ACC112 (cell line): ENCODE results near the gene RAB3B.

Experiments used
- H2AFZ ChIP-seq: fragments of 200-600 bp; sonication (generic); one replicate; pipeline ENCODE4 v1.6.0; 2017; ENCODE audit warnings: antibody characterized with exemption, low read length; ENCODE audit not compliant: unreplicated experiment
- H3K27ac ChIP-seq: fragments of 200-600 bp; sonication (generic); 2 replicates; pipeline ENCODE4 v1.5.1; 2014; ENCODE audit warnings: low read depth, mild to moderate bottlenecking, antibody characterized with exemption, low read length, moderate library complexity
- H3K27me3 ChIP-seq: fragments of 200-600 bp; sonication (generic); 2 replicates; pipeline ENCODE4 v1.6.1; 2014; ENCODE audit warnings: mild to moderate bottlenecking, antibody characterized with exemption, low read length, moderate library complexity, mixed read lengths; ENCODE audit not compliant: insufficient read depth
- H3K36me3 ChIP-seq: fragments of 200-600 bp; sonication (generic); 2 replicates; pipeline ENCODE4 v1.6.1; 2016; ENCODE audit warnings: mild to moderate bottlenecking, antibody characterized with exemption, low read length, moderate library complexity, mixed read lengths; ENCODE audit not compliant: insufficient read depth
- H3K4me1 ChIP-seq: fragments of 200-600 bp; sonication (generic); one replicate; pipeline ENCODE4 v1.6.1; 2016; ENCODE audit warnings: low read length, mixed read lengths; ENCODE audit not compliant: insufficient read depth, unreplicated experiment, control insufficient read depth
- H3K4me3 ChIP-seq: fragments of 200-600 bp; sonication (generic); 2 replicates; pipeline ENCODE4 v1.5.1; 2014; ENCODE audit warnings: mild to moderate bottlenecking, low read depth, low read length
- H3K79me2 ChIP-seq: fragments of 200-600 bp; sonication (generic); one replicate; pipeline ENCODE4 v1.6.0; 2016; ENCODE audit warnings: low read length; ENCODE audit not compliant: control insufficient read depth, unreplicated experiment, insufficient read depth

RAB3B gene

GRCh38 chr1:51989582-51990477 lies 670 bp downstream of the RAB3B start:
- Histone ChIP-seq H2AFZ (peak overlapping the region; percentile 62), H3K79me2 (no peaks in the 10 kb centered on the region), H3K4me1 (no peaks in the 10 kb centered on the region), H3K27ac (no peak overlapping the region), H3K27me3 (peaks cover 21% of the 10 kb centered on the region; the same call in 1 of the 2 replicates), H3K4me3 (peak overlapping the region; percentile 95), H3K36me3 (no peaks in the 10 kb centered on the region)

DNA sequence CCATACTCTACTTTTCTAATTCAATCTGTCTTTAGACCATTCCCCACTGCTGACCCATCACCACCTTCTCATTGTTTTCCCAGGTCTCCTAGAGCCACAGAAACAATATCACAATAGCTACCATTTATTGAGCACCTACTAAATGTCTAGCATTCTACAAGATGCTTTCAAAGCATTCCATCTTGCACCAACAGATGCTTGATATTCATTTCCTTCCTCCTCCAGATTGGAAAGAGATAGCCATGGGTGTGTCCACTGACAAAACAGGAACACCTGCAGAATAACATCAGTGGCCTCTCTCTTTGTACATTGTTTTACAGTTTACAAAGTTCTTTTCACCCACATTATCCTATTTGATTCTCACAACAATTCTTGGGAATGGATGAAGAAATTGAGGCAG lies 2.2 kb downstream of the RAB3B start:
- H3K27me3 ChIP-seq: peaks cover 21% of the 10 kb centered on the region; the same call in 1 of the 2 replicates
- no peaks in the 10 kb centered on the region for H3K4me1 ChIP-seq
- no peak overlapping the region for H3K27ac ChIP-seq
- H3K4me3 ChIP-seq: no peak overlapping the region
- no peak overlapping the region for H2AFZ ChIP-seq
- H3K36me3 ChIP-seq: no peaks in the 10 kb centered on the region
- H3K79me2 ChIP-seq: no peaks in the 10 kb centered on the region

DNA sequence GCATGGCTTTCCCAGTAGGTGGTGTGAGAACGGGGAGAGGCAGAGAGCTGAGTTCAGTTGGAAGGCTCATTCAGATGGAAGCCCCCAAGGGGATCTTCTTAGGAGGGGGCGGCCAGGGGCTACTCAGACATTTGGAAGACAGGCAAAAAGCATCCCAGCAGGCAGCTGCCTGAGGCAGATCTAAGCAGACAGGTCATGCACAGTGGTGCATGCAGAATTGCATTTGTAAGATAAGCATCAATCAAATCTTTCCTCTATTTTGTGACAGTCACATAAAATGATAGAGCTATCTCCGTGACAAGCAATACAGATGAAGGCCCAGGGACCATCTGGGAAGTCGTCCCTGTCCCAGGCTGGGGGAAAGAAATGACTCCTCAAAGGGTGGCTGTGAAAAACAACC lies 3.8 kb downstream of the RAB3B start:
- H3K27me3 ChIP-seq: peaks cover 7% of the 10 kb centered on the region; the same call in 1 of the 2 replicates
- no peaks in the 10 kb centered on the region for H3K79me2 ChIP-seq
- H3K27ac ChIP-seq: no peak overlapping the region
- no peak overlapping the region for H2AFZ ChIP-seq
- H3K4me3 ChIP-seq: no peak overlapping the region
- no peaks in the 10 kb centered on the region for H3K4me1 ChIP-seq
- H3K36me3 ChIP-seq: no peaks in the 10 kb centered on the region

DNA sequence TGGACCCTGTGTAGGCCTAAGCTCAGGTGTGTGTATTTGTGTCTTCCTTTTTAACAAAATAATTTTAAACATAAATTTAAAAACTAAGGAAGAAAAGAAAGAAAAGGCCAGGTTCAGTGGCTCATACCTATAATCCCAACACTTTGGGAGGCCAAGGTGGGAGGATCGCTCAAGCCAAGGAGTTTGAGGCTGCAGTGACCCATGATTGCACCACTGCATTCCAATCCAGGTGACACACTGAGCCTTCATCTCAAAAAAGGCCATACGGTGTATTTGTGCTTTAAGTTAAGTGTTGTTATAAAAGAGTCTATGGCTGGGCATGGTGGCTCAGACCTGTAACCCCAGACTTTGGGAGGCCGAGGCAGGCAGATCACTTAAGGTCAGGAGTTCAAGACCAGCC lies 8.3 kb downstream of the RAB3B start:
- H3K27ac ChIP-seq: no peak overlapping the region
- H3K4me3 ChIP-seq: no peak overlapping the region
- no peaks in the 10 kb centered on the region for H3K4me1 ChIP-seq
- H3K36me3 ChIP-seq: no peaks in the 10 kb centered on the region
- no peaks in the 10 kb centered on the region for H3K27me3 ChIP-seq
- no peak overlapping the region for H2AFZ ChIP-seq
- H3K79me2 ChIP-seq: no peaks in the 10 kb centered on the region

- no peaks in the 10 kb centered on the region for H3K79me2 ChIP-seq
- no peak overlapping the region for H3K27ac ChIP-seq
- peaks cover under 1% of the 10 kb centered on the region; the same call in 1 of the 2 replicates for H3K36me3 ChIP-seq
Measured at GRCh38 chr1:51981555-51981954, 8.9 kb downstream of the RAB3B start.

DNA sequence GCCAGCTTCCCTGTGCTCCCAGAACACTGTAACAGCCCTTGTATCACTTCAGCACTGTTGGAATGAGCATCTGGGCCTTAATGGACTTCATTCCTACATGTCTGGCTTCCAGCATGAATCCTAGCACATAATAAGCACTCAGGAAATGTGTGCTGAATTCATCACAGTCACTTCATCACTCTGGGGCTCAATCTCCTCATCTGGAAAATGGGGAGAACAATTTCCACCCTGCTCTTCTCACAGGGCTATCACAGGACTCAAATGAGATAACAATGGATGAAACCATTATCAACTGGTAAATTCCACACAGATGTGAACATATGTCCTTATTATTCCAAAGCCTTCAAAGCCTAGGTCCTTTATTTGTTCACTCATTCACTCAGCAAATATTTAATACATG lies 12.4 kb downstream of the RAB3B start:
- Histone ChIP-seq H3K79me2 (no peaks in the 10 kb centered on the region), H3K4me3 (no peak overlapping the region), H3K27me3 (no peaks in the 10 kb centered on the region), H3K4me1 (peaks cover 11% of the 10 kb centered on the region), H2AFZ (no peak overlapping the region), H3K36me3 (peaks cover 4% of the 10 kb centered on the region; the same call in 1 of the 2 replicates), H3K27ac (no peak overlapping the region)

More at GRCh38 chr1:51981555-51981954, 8.9 kb downstream of the RAB3B start:
- Histone ChIP-seq H3K4me1 (no peaks in the 10 kb centered on the region), H3K27me3 (no peaks in the 10 kb centered on the region), H3K4me3 (no peak overlapping the region), H2AFZ (no peak overlapping the region)

DNA sequence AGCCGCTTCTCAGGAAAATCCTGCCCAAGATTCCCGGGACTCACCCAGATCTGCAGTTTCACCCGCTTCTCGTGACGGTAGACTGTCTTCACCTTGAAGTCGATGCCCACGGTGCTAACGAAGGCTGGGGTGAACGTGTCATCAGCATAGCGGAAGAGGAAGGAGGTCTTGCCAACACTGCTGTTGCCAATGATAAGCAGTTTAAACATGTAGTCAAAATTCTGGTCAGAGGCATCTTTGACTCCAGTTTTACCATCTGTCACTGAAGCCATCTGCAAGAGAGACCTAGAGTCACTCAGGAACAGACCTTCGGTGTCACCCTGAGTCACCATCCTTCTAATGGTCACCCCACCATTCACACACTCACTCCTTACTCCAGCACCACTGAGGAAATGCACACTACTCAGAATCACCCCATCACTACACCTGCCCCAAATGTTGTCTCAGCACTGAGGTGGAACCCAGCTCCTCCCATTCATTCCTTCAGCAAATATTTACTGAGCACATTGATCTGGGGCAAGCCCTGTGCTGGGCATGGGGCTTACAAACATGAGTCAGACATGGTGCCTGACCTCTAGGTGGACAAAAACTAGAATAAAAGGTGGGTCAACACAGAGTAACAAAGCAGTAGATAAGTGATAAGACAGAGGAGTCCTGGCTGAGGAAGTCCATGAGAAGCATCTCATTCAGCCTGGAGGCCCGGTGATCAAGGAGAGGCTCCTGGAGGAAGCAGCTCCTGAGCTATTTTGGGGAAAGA lies 13.5 kb downstream of the RAB3B start:
- Histone ChIP-seq H3K4me1 (peaks cover 11% of the 10 kb centered on the region), H3K4me3 (no peak overlapping the region), H3K27me3 (no peaks in the 10 kb centered on the region), H2AFZ (no peak overlapping the region), H3K27ac (no peak overlapping the region), H3K79me2 (no peaks in the 10 kb centered on the region), H3K36me3 (peaks cover 4% of the 10 kb centered on the region; the same call in 1 of the 2 replicates)

DNA sequence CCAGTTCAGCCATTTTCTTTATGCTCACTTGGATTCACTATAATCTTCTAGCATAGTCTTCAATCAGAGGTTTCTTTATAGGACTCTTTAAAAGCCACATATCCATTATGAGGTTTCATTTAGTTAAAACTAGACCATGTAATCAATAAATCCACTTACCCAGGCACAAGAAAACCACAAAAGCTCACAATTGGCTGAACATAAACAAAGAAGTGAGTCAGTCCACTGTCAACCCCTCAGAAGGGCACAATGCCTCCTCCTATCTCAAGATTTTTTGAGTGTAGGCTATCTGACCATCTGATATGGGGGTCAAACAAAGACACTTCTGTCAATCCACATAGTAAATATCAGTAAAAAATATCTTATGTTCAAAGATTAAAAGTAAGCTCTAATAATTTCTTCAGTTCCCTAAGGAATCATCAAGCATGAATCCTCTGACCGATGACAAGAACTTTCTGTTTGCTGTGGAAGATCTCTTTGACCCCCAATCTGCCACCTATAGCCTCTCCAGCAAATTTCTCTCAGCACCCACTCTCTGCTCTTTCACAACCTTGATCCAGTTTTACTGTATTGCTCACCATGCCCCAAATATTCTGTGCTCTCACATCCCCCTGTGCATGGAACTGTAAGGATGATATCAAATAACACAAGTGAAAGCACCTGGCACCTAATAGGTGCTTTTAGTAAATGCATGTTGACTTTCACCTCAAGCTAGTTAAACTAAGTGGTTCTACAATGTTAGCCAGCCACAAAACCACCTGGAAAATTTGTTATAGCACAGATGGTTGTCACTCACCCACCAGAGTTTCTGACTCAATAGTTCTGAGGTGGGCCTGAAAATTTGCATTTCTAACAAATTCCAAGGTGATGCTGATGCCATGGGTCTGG lies 16.7 kb downstream of the RAB3B start:
- H3K27me3 ChIP-seq: no peaks in the 10 kb centered on the region
- no peak overlapping the region for H3K4me3 ChIP-seq
- H3K36me3 ChIP-seq: peaks cover 4% of the 10 kb centered on the region; the same call in 1 of the 2 replicates
- H3K79me2 ChIP-seq: peaks cover 2% of the 10 kb centered on the region
- H3K27ac ChIP-seq: no peak overlapping the region
- peaks cover 29% of the 10 kb centered on the region for H3K4me1 ChIP-seq
- no peak overlapping the region for H2AFZ ChIP-seq

DNA sequence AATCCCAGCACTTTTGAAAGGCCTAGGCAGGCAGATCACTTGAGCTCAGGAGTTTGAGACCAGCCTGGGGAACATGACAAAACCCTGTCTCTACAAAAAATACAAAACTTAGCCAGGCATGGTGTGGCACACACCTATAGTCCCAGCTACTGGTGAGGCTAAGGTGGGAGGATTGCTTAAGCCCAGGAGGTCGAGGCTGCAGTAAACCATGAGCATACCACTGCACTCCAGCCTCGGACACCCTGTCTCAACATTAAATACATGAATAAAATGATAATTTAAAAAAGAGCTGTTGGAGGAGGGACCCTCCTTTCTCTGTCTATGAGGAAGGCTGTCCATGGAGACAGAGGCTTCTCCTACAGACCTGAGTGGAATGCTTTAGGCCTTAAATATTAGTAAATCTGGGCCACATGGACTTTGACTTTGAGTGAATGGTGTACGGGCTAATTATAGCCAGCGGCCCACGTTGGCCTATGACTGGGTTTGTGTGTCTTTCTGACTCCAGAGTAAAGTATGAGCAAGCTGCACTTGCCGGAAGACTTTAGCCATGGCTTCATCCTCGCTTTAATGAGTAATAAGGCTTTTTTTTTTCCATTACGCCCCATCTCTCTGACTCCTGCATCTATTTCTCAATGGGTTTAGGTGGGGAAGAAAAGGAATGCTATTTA lies 21.3 kb downstream of the RAB3B start:
- Histone ChIP-seq H3K79me2 (peaks cover 2% of the 10 kb centered on the region), H3K36me3 (no peaks in the 10 kb centered on the region)

DNA sequence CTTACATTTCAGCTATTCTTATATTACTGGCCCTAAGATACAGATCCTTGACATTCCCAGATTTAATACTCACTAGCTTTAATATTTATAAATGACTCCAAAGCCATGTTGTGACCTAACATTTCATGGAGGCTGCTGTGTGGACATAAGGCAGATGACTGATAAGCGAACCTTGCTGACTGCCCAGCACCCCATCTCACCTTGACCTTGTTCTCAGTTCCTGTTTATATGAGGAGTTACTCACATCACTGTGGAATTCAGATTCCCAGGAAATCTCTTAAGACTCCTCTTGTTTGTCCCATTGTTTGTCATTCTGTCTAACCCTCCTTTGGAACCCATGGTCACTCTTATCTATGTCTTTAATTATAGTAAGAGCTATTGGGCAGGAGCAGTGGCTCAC lies 21.9 kb downstream of the RAB3B start:
- H2AFZ ChIP-seq: peak overlapping the region; percentile 7
- H3K27ac ChIP-seq: peak overlapping the region; percentile 67
- no peaks in the 10 kb centered on the region for H3K36me3 ChIP-seq
- peaks cover 32% of the 10 kb centered on the region for H3K4me1 ChIP-seq
- H3K79me2 ChIP-seq: peaks cover 2% of the 10 kb centered on the region
- H3K4me3 ChIP-seq: no peak overlapping the region
- H3K27me3 ChIP-seq: no peaks in the 10 kb centered on the region

More for the DNA sequence above, 21.3 kb downstream of the RAB3B start:
- H3K27me3 ChIP-seq: no peaks in the 10 kb centered on the region
- peak overlapping the region; percentile 67 for H3K27ac ChIP-seq
- no peak overlapping the region for H3K4me3 ChIP-seq
- H3K4me1 ChIP-seq: peaks cover 32% of the 10 kb centered on the region
- H2AFZ ChIP-seq: peak overlapping the region; percentile 13
